Lung (tissue), 16 donors: ENCODE measurements around the gene TAF11L6. TPM values are rescaled to one million over a fixed set of nuclear protein-coding genes. Genes with fewer than 3 reads are reported as not detected.
"Not testable (repeated sequence)": the region's sequence is repeated elsewhere in the genome, so short reads cannot be mapped to it uniquely, and the experiment has no call there.

Experiments
- ATAC-seq: fragments of 200-7000 bp; cut with Tn5 transposase; one replicate; pipeline ENCODE4 v1.9.1; 2020; ENCODE audit warnings: moderate number of reproducible peaks; ENCODE audit not compliant: insufficient read depth, low FRiP score
- DNase-seq, 3 donors: peaks; one replicate each; pipeline ENCODE4 v3.0.0-alpha.2; 2013 to 2017
- H3K27ac ChIP-seq, 2 donors: one replicate each; pipeline ENCODE4 v1.5.1; 2013; ENCODE audit warnings: mild to moderate bottlenecking in 2 of 2, moderate library complexity in 2 of 2, control low read depth in 1 of 2, inconsistent platforms in 1 of 2, low read depth in 1 of 2, low read length in 1 of 2
- H3K27me3 ChIP-seq, 3 donors: one replicate each; pipeline ENCODE4 v1.5.1; 2013; ENCODE audit warnings: low read length in 2 of 3; ENCODE audit not compliant: control insufficient read depth in 3 of 3, insufficient read depth in 3 of 3
- H3K36me3 ChIP-seq, 4 donors: one replicate each; pipeline ENCODE4 v1.5.1; 2013; ENCODE audit warnings: low read length in 4 of 4, mild to moderate bottlenecking in 1 of 4, moderate library complexity in 1 of 4; ENCODE audit not compliant: control insufficient read depth in 4 of 4, insufficient read depth in 4 of 4
- H3K4me1 ChIP-seq, 5 donors: one replicate each; pipeline ENCODE4 v1.5.1; 2013; ENCODE audit warnings: low read length in 5 of 5, mild to moderate bottlenecking in 2 of 5, moderate library complexity in 1 of 5; ENCODE audit not compliant: control insufficient read depth in 5 of 5, insufficient read depth in 5 of 5
- H3K4me3 ChIP-seq: one replicate; pipeline ENCODE4 v1.5.1; 2013; ENCODE audit warnings: mild to moderate bottlenecking, control low read depth, moderate library complexity
- H3K9ac ChIP-seq, 2 donors: one replicate each; pipeline ENCODE4 v1.5.1; 2013; ENCODE audit warnings: low read length in 2 of 2, control low read depth in 1 of 2; ENCODE audit not compliant: insufficient read depth in 1 of 2
- H3K9me3 ChIP-seq, 4 donors: one replicate each; pipeline ENCODE4 v1.5.1; 2013; ENCODE audit warnings: low read length in 3 of 4, mild to moderate bottlenecking in 1 of 4, moderate library complexity in 1 of 4; ENCODE audit not compliant: control insufficient read depth in 4 of 4, insufficient read depth in 3 of 4
- WGBS, 2 donors: extraction: QIAGEN DNeasy Blood & Tissue Kit; methylation state at CpG; one replicate each; pipeline ENCODE4 v1.1.7; 2013; 5-methylcytosine and 5-hydroxymethylcytosine counted together
- long read RNA-seq, 5 donors: transcript quantifications; one replicate each; lab custom pipeline, GENCODE V29; 2026
- polyA plus RNA-seq, 2 donors: library from polyadenylated mRNA; stranded (reverse); fragments of 200-250 nt; gene quantifications; one replicate each; pipeline ENCODE4 v1.2.1, GENCODE V29; 2013
- total RNA-seq, 2 donors: library from RNA; depleted of rRNA in 1 of 2; stranded (reverse); fragments of >200 nt in 1 of 2; gene quantifications; one replicate each; pipeline ENCODE4 v1.2.1, GENCODE V29; 2014 to 2021
- TF ChIP-seq, protein P1 (sequence below): IDR thresholded peaks from 2 replicates; pipeline ENCODE4 v1.5.1; 2012; ENCODE audit warnings: mild to moderate bottlenecking; ENCODE audit errors: control extremely low read depth, extremely low read depth
- donor health status: control.
- donor health status: control.
- donor health status: Bipolar disorder and iron deficiency.
- donor health status: healthy.
- donor health status: DM: yes; HTN: yes; CAD: no.

The TAF11L6 gene
- total RNA-seq (not detected), polyA plus RNA-seq (not detected)
- long read RNA-seq, donor 1 = 0 reads
- long read RNA-seq, donor 2 = 0 reads
- long read RNA-seq, donor 3 = 0 reads
- long read RNA-seq, donor 4 = 0 reads
- long read RNA-seq, donor 5 = 0 reads

DNA sequence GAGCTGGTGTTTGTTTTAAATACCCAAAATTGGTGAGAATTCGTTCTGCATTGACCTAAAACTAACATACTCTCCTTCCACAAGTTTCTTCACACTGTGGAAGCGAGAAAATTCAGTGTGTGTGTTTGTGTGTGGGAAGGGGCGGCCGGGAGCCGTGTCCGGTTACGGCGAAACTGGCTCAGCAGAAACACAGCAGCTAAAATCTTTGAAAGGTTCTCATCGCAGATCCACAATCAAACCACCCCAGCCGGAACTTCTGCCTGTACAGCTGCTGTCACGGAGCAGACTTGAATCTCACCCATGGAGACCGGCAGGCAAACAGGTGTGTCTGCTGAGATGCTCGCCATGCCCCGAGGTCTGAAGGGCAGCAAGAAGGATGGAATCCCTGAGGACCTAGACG, at the start of gene TAF11L6:
TSS of gene TAF11L6 (plus strand) at position 301 of the 400 bp plus-strand sequence.
- not testable (repeated sequence) for H3K9ac ChIP-seq, DNase-seq, H3K27ac ChIP-seq, H3K9me3 ChIP-seq, H3K4me1 ChIP-seq, ATAC-seq, H3K27me3 ChIP-seq, H3K36me3 ChIP-seq, H3K4me3 ChIP-seq
- WGBS, 2 donors = no CpG with 5 or more reads among the region's 15 CpGs

DNA sequence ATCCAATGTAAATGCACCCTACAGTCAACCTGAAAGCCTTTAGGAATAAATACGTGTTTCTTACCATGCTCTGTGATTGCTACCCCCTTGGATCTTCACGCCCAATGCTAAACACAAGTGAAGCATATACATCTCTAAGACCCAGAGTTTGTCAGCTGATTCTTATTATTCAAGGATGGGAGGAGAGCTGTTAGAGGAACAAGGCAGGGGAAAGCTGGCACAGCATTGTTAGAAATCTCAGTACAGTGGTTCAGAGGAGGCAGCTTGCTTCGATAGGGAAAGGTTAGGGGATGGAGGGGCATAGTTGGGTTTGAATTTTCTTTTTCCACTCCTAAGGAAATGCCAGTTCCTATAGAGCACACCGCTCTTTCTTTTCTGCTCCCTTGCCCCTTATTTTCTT, 47.1 kb upstream of the TAF11L6 start:
- Histone ChIP-seq H3K27me3 (no peaks in the 10 kb centered on the region), H3K4me1 (no peaks in the 10 kb centered on the region), H3K27ac (no peak overlapping the region), H3K9me3 (no peaks in the 10 kb centered on the region), H3K36me3 (no peaks in the 10 kb centered on the region), H3K9ac (no peak overlapping the region), H3K4me3 (no peak overlapping the region)
- WGBS, 2 donors = 74 to 86% methylated on average over 4 of the region's 4 CpGs
- DNase-seq = no peak
- ATAC-seq = no peak
- TF ChIP-seq, protein P1, sequence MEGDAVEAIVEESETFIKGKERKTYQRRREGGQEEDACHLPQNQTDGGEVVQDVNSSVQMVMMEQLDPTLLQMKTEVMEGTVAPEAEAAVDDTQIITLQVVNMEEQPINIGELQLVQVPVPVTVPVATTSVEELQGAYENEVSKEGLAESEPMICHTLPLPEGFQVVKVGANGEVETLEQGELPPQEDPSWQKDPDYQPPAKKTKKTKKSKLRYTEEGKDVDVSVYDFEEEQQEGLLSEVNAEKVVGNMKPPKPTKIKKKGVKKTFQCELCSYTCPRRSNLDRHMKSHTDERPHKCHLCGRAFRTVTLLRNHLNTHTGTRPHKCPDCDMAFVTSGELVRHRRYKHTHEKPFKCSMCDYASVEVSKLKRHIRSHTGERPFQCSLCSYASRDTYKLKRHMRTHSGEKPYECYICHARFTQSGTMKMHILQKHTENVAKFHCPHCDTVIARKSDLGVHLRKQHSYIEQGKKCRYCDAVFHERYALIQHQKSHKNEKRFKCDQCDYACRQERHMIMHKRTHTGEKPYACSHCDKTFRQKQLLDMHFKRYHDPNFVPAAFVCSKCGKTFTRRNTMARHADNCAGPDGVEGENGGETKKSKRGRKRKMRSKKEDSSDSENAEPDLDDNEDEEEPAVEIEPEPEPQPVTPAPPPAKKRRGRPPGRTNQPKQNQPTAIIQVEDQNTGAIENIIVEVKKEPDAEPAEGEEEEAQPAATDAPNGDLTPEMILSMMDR = no peak

DNA sequence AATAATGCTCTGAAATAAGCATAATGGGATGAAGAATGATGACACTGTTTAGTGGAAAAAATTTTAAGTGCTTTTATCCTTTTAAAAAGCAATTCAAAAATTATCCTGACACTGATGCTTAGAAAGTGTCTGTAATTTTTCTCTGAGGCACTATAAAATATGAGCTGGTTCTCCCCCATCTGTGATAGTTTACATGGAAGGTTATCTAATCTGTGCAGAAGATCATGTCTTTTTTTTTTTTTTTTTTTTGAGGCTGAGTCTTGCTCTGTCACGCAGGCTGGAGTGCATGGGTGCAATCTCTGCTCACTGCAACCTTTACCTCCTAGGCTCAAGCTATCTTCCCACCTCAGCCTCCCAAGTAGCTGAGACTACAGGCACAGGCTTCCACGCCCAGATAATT, 45.7 kb upstream of the TAF11L6 start:
- TF ChIP-seq, protein P1 = no peak
- Histone ChIP-seq H3K9me3 (no peaks in the 10 kb centered on the region), H3K27ac (no peak overlapping the region), H3K27me3 (no peaks in the 10 kb centered on the region), H3K9ac (no peak overlapping the region), H3K4me3 (no peak overlapping the region), H3K4me1 (no peaks in the 10 kb centered on the region), H3K36me3 (no peaks in the 10 kb centered on the region)
- WGBS, 2 donors = 64 to 95% methylated on average over 2 of the region's 2 CpGs
- ATAC-seq = no peak
- no peak for DNase-seq

DNA sequence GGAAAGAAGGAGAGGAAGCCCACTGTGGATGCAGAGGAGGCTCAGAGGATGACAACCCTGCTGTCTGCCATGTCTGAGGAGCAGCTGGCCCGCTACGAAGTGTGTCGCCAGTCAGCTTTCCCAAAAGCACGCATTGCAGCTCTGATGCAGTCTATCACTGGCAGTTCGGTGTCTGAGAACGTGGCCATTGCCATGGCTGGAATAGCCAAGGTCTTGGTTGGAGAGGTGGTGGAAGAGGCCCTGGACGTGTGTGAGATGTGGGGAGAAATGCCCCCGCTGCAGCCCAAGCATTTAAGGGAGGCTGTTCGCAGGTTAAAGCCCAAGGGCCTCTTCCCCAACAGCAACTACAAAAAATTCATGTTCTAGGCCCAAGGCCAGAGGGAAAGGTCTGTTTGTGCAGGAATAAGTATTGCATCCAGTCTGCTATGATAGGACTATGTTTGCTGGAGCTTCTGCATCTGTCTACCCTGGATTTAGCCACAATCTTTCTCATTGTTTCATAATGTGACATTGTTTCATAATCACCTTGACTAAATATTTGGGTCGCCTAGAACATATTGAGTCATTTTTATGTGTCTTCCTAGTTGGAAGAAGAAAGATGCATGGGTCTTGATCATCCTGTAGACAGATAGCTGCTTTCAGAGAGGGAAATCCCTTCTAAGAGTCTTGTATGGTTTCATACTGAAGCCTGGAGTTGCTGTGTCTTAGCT, 41.9 kb upstream of the TAF11L6 start:
- H3K4me3 ChIP-seq, H3K9ac ChIP-seq, H3K27me3 ChIP-seq, ATAC-seq, H3K4me1 ChIP-seq, H3K36me3 ChIP-seq, H3K9me3 ChIP-seq, DNase-seq, H3K27ac ChIP-seq: not testable (repeated sequence)
- 88 to 92% methylated on average over 9 to 10 of the region's 10 CpGs for WGBS, 2 donors
